AG04450 (cell line): ENCODE data around the gene SLC25A1. TPM values are rescaled to one million over a fixed set of nuclear protein-coding genes. Genes with fewer than 3 reads are reported as not detected.

Experiments used
- CTCF ChIA-PET: fragments of 300-600, 350-600 bp; formaldehyde crosslinking; extraction: SDS; loops from one replicate; lab custom pipeline; 2022; ENCODE audit warnings: antibody characterized with exemption, inconsistent platforms; lab: Charles Lee
- POLR2A ChIA-PET: fragments of 350-600 bp; formaldehyde crosslinking; extraction: SDS; loops from one replicate; lab custom pipeline; 2021; ENCODE audit warnings: antibody characterized with exemption, inconsistent platforms; lab: Yijun Ruan, JAX
- DNase-seq: peaks from one replicate; pipeline ENCODE4 v3.0.0-alpha.2; 2011; ENCODE audit warnings: low read depth, low spot score
- H3K27ac ChIP-seq: one replicate; pipeline ENCODE4 v1.5.1; 2012; ENCODE audit warnings: low read depth, low read length, control low read depth
- H3K27me3 ChIP-seq: one replicate; pipeline ENCODE4 v1.6.0; 2012; ENCODE audit warnings: low read length; ENCODE audit not compliant: control insufficient read depth, insufficient read depth
- H3K4me3 ChIP-seq: 2 replicates; pipeline ENCODE4 v1.5.1; 2011; ENCODE audit warnings: mild to moderate bottlenecking, low read depth, low read length, control low read depth
- H3K9me3 ChIP-seq: 2 replicates; pipeline ENCODE4 v1.5.1; 2012; ENCODE audit warnings: low read length; ENCODE audit not compliant: control insufficient read depth, insufficient read depth
- polyA plus RNA-seq: library from polyadenylated mRNA; depleted of rRNA; stranded (reverse); fragments of >200 nt; gene quantifications from 2 replicates; pipeline ENCODE4 v1.2.3, GENCODE V29; 2011
- TF ChIP-seq, protein P1 (sequence below): IDR thresholded peaks from 2 replicates; pipeline ENCODE4 v1.5.1; 2011; ENCODE audit warnings: low read depth, low read length, control low read depth, inconsistent platforms

Gene SLC25A1
- polyA plus RNA-seq, 1 experiment = 18.4 TPM

DNA sequence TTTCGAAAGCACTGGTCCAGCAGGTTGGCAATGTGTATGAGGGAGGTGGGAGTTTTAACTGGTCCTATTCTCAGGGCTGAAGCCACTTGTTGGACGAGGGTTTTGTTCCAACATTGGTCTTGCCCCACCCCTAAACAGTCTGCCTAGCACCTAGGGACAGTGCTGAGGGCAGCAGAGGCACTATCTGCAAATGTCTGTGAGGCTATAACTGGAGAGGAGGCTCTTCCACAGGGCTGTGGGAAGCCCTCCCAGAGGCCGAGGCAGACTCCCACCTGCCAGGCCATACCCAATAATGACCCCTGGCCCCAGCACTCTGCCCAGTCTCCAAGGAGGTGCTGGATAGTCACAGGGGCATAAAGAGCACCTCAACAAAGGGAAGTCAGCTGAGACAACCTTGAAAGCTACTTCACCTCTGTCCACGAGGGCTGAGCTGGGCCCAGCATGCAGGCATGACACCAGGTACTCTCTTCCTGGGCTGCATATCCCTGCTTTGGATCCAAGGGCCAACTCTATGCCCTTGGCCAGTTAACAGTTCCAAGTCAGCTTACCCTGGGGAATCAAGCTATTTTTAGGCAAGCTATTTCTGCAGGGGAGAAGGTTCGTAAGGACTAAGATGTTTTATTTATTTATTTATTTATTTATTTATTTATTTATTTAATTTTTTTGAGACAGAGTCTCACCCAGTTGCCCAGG lies 40.2 kb upstream of the SLC25A1 start:
- CTCF ChIA-PET = no interaction called here
- DNase-seq = no peak
- Histone ChIP-seq H3K27me3 (no peaks in the 10 kb centered on the region), H3K9me3 (no peaks in the 10 kb centered on the region), H3K27ac (no peak overlapping the region), H3K4me3 (no peak overlapping the region)
- TF ChIP-seq, protein P1, sequence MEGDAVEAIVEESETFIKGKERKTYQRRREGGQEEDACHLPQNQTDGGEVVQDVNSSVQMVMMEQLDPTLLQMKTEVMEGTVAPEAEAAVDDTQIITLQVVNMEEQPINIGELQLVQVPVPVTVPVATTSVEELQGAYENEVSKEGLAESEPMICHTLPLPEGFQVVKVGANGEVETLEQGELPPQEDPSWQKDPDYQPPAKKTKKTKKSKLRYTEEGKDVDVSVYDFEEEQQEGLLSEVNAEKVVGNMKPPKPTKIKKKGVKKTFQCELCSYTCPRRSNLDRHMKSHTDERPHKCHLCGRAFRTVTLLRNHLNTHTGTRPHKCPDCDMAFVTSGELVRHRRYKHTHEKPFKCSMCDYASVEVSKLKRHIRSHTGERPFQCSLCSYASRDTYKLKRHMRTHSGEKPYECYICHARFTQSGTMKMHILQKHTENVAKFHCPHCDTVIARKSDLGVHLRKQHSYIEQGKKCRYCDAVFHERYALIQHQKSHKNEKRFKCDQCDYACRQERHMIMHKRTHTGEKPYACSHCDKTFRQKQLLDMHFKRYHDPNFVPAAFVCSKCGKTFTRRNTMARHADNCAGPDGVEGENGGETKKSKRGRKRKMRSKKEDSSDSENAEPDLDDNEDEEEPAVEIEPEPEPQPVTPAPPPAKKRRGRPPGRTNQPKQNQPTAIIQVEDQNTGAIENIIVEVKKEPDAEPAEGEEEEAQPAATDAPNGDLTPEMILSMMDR = no peak
- POLR2A ChIA-PET = no interaction called here

DNA sequence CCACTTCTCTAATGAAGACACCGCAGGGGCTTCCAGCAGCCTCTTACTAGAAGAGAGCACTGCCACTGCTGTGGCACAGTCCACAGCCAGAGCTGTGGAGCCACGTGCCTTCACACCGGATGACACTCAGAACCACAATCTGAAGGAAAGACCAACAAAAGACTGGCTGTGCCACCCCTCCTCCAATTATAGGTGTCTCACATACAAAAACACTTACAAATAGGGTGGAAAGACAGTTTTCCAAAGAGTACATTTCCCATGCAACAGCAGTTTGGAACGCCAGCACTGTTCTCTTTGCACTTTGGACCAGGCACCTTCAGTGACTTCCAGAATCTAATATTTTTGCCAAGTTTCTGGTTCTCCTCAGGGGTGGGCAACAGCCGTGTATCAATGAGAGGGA lies 38.0 kb upstream of the SLC25A1 start:
- TF ChIP-seq, protein P1 = no peak
- Histone ChIP-seq H3K27ac (no peak overlapping the region), H3K9me3 (no peaks in the 10 kb centered on the region), H3K27me3 (no peaks in the 10 kb centered on the region), H3K4me3 (no peak overlapping the region)
- POLR2A ChIA-PET = no interaction called here
- CTCF ChIA-PET = interaction anchor here (1.6 kb wide), 1 partner anchor 38 kb away, joined by 3 read pairs; the partner anchor contains the start of gene SLC25A1
- DNase-seq = no peak

DNA sequence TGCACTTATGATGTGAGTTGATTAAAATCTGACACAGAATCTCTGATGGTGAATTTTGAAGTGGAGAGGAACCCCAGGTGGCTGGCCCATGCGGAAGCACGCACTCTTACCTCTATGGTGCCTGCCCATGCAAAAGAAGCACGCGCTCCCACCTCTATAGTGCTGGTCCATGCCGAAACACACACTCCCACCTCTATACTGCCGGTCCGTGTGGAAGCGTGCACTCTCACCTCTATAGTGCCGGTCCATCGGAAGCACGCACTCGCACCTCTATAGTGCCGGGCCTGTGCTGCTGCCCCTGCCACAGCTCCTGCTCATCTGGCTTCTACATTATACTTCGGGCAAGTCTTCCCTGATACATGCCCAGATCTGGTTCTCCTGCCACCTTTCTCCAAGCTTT lies 36.8 kb upstream of the SLC25A1 start:
- POLR2A ChIA-PET = no interaction called here
- TF ChIP-seq, protein P1 = no peak
- Histone ChIP-seq H3K27ac (no peak overlapping the region), H3K9me3 (no peaks in the 10 kb centered on the region), H3K27me3 (no peaks in the 10 kb centered on the region), H3K4me3 (no peak overlapping the region)
- DNase-seq = no peak
- CTCF ChIA-PET = no interaction called here

DNA sequence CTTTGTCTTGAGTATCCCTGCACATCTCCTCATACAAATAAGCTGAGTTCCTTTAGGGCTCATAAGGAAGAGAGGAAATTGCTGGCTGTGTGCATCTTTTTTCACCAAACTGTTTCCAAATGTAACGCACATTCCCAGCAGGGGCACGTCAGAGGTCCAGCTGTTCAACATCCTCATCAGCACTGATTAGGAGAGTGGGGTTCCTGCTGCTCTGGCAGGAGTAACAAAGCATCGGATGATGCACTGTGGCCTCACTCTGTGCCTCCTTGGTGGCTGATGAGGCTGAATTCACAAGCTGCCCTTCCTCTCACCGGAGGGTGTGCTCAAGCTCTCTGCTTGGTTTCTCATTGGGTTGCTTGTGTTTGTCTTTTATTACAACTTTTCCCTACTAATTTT lies 35.5 kb upstream of the SLC25A1 start:
- DNase-seq = peak; percentile 51
- CTCF ChIA-PET = interaction anchor here (0.8 to 0.9 kb wide), 2 partner anchors 36 to 416 kb away, joined by 3 read pairs; partner anchors contain the start of gene SLC25A1
- no peaks in the 10 kb centered on the region for H3K9me3 ChIP-seq
- TF ChIP-seq, protein P1 = no peak
- H3K4me3 ChIP-seq = no peak overlapping the region
- H3K27me3 ChIP-seq = no peaks in the 10 kb centered on the region
- peak overlapping the region; percentile 70 for H3K27ac ChIP-seq
- POLR2A ChIA-PET = interaction anchor here (0.6 to 1.0 kb wide), 2 partner anchors 71 to 148 kb away, joined by 3 to 4 read pairs; no protein-coding TSS in a partner anchor

DNA sequence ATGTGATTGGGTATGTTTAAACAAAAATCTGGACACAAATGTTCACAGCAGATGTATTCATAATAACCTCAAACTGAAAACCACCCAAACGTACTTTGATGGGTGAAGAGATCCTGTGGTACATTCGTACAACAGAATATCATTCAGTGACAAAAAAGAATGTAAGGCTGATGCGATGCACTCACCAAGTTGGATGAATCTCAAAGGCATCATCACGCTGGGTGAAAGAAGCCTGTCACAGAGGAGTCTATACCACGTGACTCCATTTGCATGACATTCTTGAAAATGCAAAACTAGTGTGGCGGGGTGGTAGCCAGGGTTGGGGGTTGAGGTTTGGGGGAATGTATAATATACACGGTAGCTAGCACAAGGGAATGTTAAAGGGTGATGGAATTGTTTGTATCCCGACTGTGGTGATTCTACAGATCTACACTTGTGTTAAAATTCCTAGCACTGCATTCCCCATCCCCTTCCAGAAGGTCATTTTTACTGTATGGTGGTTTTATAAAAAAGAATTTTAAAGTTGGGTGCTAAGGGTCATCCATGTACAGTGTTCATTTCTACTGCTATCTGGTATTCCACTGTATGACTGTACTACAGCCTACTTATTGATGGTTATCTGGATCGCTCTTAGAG lies 35.0 kb upstream of the SLC25A1 start:
- ChIA-PET POLR2A (interaction anchor here (1.0 kb wide), 1 partner anchor 71 kb away, joined by 4 read pairs; no protein-coding TSS in a partner anchor), CTCF (interaction anchor here (0.8 to 0.9 kb wide), 2 partner anchors 35 to 416 kb away, joined by 3 read pairs; partner anchors contain the start of gene SLC25A1)
- no peaks in the 10 kb centered on the region for H3K9me3 ChIP-seq
- H3K27me3 ChIP-seq = no peaks in the 10 kb centered on the region
- H3K4me3 ChIP-seq = no peak overlapping the region
- peak overlapping the region; percentile 70 for H3K27ac ChIP-seq
- no peak for DNase-seq
- TF ChIP-seq, protein P1 = no peak
